Muscle of leg (tissue), 11 donors: ENCODE results near the gene DLG2. TPM values are rescaled to one million over a fixed set of nuclear protein-coding genes. Genes with fewer than 3 reads are reported as not detected.
"Not testable (repeated sequence)": the region's sequence is repeated elsewhere in the genome, so short reads cannot be mapped to it uniquely, and the experiment has no call there.

Experiments used
- DNase-seq: peaks from one replicate; pipeline ENCODE4 v3.0.0; 2013
- H3K27ac ChIP-seq: one replicate; pipeline ENCODE4 v1.5.1; 2013; ENCODE audit warnings: mild to moderate bottlenecking, low read length, control low read depth
- H3K27me3 ChIP-seq: one replicate; pipeline ENCODE4 v1.6.1; 2013; ENCODE audit warnings: low read length; ENCODE audit not compliant: control insufficient read depth, insufficient read depth
- H3K36me3 ChIP-seq: one replicate; pipeline ENCODE4 v1.6.1; 2013; ENCODE audit warnings: low read length; ENCODE audit not compliant: control insufficient read depth, insufficient read depth
- H3K4me1 ChIP-seq: one replicate; pipeline ENCODE4 v1.6.1; 2013; ENCODE audit warnings: low read length; ENCODE audit not compliant: control insufficient read depth, insufficient read depth
- H3K4me3 ChIP-seq: one replicate; pipeline ENCODE4 v1.5.1; 2013; ENCODE audit warnings: low read length, control low read depth
- H3K9me3 ChIP-seq: replicated peaks from 2 replicates; pipeline ENCODE4 v1.6.1; 2013; ENCODE audit warnings: low read depth, low read length; ENCODE audit not compliant: control insufficient read depth
- WGBS: methylation state at CpG from one replicate; pipeline ENCODE4 v1.1.5; 2013; ENCODE audit warnings: missing lambda C conversion rate; ENCODE audit not compliant: insufficient coverage; 5-methylcytosine and 5-hydroxymethylcytosine counted together
- polyA plus RNA-seq, 8 donors: library from polyadenylated mRNA; unstranded; fragments of 120-200 nt; gene quantifications; one replicate each; pipeline versions ENCODE4 v1.2.1 to v1.2.3, GENCODE V29; 2013; ENCODE audit warnings: inconsistent platforms in 1 of 8, low replicate concordance in 1 of 8; ENCODE audit not compliant: insufficient read length in 8 of 8, insufficient read depth in 1 of 8
- total RNA-seq: library from RNA; stranded (reverse); fragments of 120-200 nt; gene quantifications from one replicate; pipeline ENCODE4 v1.2.4, GENCODE V29; 2013

Gene DLG2
- total and polyA plus RNA-seq, 9 donors = 6.4 to 19.3 (median 11.0) TPM

DNA sequence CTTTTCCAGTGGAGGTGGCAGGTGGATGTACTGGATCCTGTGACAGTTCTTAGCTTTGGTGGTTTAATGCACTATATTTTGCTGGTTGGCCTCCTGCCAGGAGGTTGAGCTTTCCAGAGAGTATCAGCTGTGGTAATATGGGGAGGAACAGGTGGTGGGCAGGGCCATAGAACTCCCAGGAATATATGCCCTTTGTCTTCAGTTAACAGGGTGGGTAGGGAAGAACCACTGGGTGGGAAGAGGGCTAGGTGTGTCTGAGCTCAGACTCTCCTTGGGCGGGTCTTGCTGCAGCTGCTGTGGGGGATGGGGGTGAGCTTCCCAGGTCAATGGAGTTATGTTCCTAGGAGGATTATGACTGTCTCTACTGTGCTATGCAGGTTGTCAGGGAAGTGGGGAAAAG is 203.8 kb downstream of the DLG2 start:
- WGBS = no CpG with 5 or more reads among the region's 1 CpG
- no peaks in the 10 kb centered on the region for H3K36me3 ChIP-seq
- no peak overlapping the region for H3K27ac ChIP-seq
- peaks cover 4% of the 10 kb centered on the region for H3K4me1 ChIP-seq
- no peaks in the 10 kb centered on the region for H3K27me3 ChIP-seq
- peaks cover 2% of the 10 kb centered on the region for H3K9me3 ChIP-seq
- DNase-seq = peak; percentile 40
- H3K4me3 ChIP-seq = no peak overlapping the region

DNA sequence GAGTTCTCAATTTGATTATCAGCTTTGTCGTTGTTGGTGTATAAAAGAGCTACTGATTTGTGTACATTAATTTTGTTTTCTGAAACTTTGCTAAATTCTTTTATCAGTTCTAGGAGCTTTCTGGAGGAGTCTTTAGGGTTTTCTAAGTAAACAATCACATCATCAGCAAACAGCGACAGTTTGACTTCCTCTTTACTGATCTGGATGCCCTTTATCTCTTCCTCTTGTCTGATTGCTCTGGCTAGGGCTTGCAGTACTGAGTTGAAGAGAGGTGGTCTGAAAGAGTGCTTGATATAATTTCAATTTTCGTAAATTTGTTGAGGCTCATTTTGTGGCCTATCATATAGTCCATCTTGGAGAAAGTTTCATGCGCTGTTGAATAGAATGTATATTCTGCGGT is 213.0 kb downstream of the DLG2 start:
- DNase-seq = no peak
- no peak overlapping the region for H3K27ac ChIP-seq
- H3K27me3 ChIP-seq = no peaks in the 10 kb centered on the region
- H3K4me1 ChIP-seq = no peaks in the 10 kb centered on the region
- H3K36me3 ChIP-seq = no peaks in the 10 kb centered on the region
- H3K9me3 ChIP-seq = peaks cover 2% of the 10 kb centered on the region
- no CpG with 5 or more reads among the region's 5 CpGs for WGBS
- no peak overlapping the region for H3K4me3 ChIP-seq

GRCh38 chr11:85407648-85408047 is 219.5 kb downstream of the DLG2 start:
- WGBS = no CpG with 5 or more reads among the region's 2 CpGs
- Histone ChIP-seq H3K4me1 (no peaks in the 10 kb centered on the region), H3K27ac (no peak overlapping the region), H3K9me3 (no peaks in the 10 kb centered on the region), H3K4me3 (no peak overlapping the region), H3K36me3 (no peaks in the 10 kb centered on the region), H3K27me3 (no peaks in the 10 kb centered on the region)
- DNase-seq = peak; percentile 19

DNA sequence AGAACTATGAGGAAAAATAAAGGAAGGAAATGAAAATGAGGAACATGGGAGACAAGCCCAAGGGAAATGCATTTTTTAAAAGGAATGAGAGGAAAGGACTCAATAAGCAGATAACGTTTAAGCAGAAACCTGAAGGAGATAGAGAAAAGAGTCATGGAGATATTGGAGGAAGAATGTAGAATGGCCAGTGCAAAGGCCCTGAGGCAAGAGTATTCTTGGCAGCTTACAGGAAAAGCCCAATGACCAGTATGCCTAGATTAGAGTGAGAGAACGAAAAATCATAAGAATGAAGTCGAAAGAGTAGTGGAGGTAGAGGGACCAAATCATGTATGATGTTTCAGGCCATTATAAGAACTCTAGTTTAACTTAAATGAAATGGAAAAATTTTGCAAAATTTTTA is 220.3 kb downstream of the DLG2 start:
- 85% methylated on average over 1 of the region's 3 CpGs for WGBS
- Histone ChIP-seq H3K27me3 (no peaks in the 10 kb centered on the region), H3K27ac (no peak overlapping the region), H3K4me3 (no peak overlapping the region), H3K9me3 (no peaks in the 10 kb centered on the region), H3K4me1 (no peaks in the 10 kb centered on the region), H3K36me3 (no peaks in the 10 kb centered on the region)
- DNase-seq = no peak

DNA sequence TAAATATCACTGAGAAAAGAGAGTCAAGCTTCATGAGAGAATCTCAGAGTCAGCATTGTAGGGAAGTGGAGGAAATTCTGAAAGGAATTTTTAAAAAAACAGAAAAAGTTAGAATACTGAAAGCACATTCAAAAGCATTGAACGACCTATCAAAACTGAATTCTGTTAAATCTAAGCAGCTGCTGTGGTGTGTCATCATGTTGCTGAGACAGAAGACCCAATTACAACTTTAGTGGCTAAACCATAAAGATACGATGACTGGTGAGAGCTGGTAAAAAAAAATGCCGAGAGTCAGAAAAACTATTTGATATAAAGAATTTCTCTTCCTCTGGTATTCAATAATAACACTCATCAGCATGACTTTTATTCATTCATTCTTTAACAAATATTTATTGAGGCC is 220.8 kb downstream of the DLG2 start:
- Histone ChIP-seq H3K27ac (no peak overlapping the region), H3K27me3 (no peaks in the 10 kb centered on the region), H3K4me1 (no peaks in the 10 kb centered on the region), H3K36me3 (no peaks in the 10 kb centered on the region), H3K4me3 (no peak overlapping the region), H3K9me3 (no peaks in the 10 kb centered on the region)
- no CpG with 5 or more reads among the region's 3 CpGs for WGBS
- no peak for DNase-seq

DNA sequence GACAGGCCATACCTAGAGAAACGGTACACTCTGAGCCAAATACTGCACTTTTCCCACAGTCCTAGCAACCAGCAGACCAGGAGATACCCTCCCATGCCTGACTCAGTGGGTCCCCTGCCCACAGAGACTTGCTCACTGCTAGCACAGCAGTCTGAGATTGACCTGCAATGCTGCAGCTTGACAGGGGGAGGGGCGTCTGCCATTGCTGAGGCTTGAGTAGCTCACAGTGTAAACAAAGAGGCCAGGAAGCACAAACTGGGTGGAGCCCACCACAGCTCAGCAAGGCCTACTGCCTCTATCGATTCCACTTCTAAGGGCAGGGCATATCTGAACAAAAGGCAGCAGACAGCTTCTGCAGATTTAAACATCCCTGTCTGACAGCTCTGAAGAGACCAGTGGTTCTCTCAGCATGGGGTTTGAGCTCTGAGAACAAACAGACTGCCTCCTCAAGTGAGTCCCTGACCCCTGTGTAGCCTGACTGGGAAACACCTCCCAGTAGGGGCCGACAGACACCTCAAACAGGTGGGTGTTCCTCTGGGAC is 231.6 kb downstream of the DLG2 start:
- 59% methylated on average over 3 of the region's 4 CpGs for WGBS
- H3K9me3 ChIP-seq, H3K4me3 ChIP-seq, DNase-seq, H3K4me1 ChIP-seq, H3K27ac ChIP-seq, H3K36me3 ChIP-seq, H3K27me3 ChIP-seq: not testable (repeated sequence)

GRCh38 chr11:85394283-85394682 is 232.9 kb downstream of the DLG2 start:
- no peaks in the 10 kb centered on the region for H3K27me3 ChIP-seq
- no peak overlapping the region for H3K27ac ChIP-seq
- no peaks in the 10 kb centered on the region for H3K4me1 ChIP-seq
- no peak overlapping the region for H3K4me3 ChIP-seq
- H3K9me3 ChIP-seq = peaks cover 3% of the 10 kb centered on the region
- DNase-seq = no peak
- no peaks in the 10 kb centered on the region for H3K36me3 ChIP-seq
- WGBS = no CpG with 5 or more reads among the region's 2 CpGs

GRCh38 chr11:85391141-85391540 is 236.0 kb downstream of the DLG2 start:
- H3K36me3 ChIP-seq = no peaks in the 10 kb centered on the region
- H3K4me3 ChIP-seq = no peak overlapping the region
- no peaks in the 10 kb centered on the region for H3K27me3 ChIP-seq
- H3K27ac ChIP-seq = no peak overlapping the region
- H3K9me3 ChIP-seq = peaks cover 3% of the 10 kb centered on the region
- no CpG with 5 or more reads among the region's 1 CpG for WGBS
- no peak for DNase-seq
- peaks cover 3% of the 10 kb centered on the region for H3K4me1 ChIP-seq

DNA sequence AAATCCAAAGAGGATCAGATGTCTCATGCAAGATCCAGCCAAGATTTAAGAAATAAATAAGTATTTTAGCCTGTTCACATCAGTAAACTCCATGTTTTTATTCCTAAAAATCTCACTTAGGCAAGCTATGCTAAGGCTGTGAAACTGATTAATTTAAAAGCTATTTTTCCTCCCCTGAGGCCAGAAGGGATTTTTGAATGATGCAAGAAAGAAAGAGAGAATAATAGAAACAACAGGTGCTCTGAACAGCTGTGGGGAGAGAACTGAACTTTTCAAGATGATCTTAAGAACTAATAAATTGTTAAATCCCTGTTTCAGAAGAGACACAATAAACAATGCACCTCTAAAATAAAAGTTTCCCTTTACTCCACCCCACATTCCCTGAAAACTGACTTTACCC is 241.6 kb downstream of the DLG2 start:
- no peaks in the 10 kb centered on the region for H3K9me3 ChIP-seq
- H3K4me1 ChIP-seq = peaks cover 3% of the 10 kb centered on the region
- peak; percentile 97 for DNase-seq
- no peak overlapping the region for H3K4me3 ChIP-seq
- no peaks in the 10 kb centered on the region for H3K36me3 ChIP-seq
- no peaks in the 10 kb centered on the region for H3K27me3 ChIP-seq
- peak overlapping the region; percentile 83 for H3K27ac ChIP-seq

DNA sequence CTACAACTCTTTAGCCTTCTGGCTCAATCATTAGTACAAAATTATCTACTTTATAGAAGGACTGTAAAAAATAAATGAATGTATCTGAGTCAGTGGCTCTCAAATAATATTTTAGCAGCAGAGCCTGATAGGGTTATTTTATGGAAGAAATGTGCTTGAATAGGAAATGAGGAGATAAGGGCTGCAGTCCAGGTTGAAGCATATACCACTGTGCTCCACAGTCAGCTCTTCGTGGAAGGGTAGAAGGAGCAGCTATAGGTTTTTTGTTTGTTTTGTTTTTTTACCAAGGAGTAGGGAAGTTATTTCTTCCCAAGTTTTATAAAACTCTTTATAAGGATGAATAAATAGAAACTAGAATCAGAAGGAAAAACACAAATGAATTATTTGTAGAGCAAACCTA is 242.0 kb downstream of the DLG2 start:
- Histone ChIP-seq H3K27ac (peak overlapping the region; percentile 83), H3K4me3 (no peak overlapping the region), H3K36me3 (no peaks in the 10 kb centered on the region), H3K4me1 (peaks cover 3% of the 10 kb centered on the region), H3K9me3 (no peaks in the 10 kb centered on the region), H3K27me3 (no peaks in the 10 kb centered on the region)
- DNase-seq = peak; percentile 60
- no CpG with 5 or more reads among the region's 1 CpG for WGBS

GRCh38 chr11:85379066-85379465 is 248.1 kb downstream of the DLG2 start:
- H3K27ac ChIP-seq = peak overlapping the region; percentile 21
- no peaks in the 10 kb centered on the region for H3K4me1 ChIP-seq
- peak; percentile 28 for DNase-seq
- no peaks in the 10 kb centered on the region for H3K36me3 ChIP-seq
- no peaks in the 10 kb centered on the region for H3K9me3 ChIP-seq
- WGBS = no CpG with 5 or more reads among the region's 2 CpGs
- H3K27me3 ChIP-seq = no peaks in the 10 kb centered on the region
- peak overlapping the region; percentile 16 for H3K4me3 ChIP-seq
